Raji (cell line): ENCODE measurements around the gene RUVBL1.

Source experiments
- POLR2A ChIP-seq: IDR thresholded peaks from 2 replicates; pipeline ENCODE4 v1.6.1; 2011; ENCODE audit warnings: low read depth, low read length, control low read depth; ENCODE audit not compliant: insufficient read depth

RUVBL1 gene

DNA sequence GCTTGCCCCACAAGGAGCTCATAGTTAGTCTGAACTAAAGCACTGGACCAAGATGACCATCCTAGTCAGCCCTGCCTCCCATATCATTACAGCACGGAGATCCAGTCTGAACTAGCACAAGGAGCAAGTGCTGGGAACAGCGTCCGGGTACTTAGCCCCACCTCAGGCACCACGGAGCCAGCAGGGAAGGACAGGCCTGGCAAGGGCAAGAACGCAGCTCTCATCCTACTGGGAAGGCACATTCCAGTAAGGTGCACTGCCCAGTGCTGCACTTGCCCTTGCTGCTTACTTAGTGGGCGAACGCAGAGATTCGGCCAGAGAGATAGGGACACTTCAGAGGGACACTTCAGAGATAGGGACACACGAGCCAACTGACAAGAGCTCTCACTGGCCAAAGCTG lies 43.8 kb downstream of the RUVBL1 start:
- TF ChIP-seq POLR2A = no peak

DNA sequence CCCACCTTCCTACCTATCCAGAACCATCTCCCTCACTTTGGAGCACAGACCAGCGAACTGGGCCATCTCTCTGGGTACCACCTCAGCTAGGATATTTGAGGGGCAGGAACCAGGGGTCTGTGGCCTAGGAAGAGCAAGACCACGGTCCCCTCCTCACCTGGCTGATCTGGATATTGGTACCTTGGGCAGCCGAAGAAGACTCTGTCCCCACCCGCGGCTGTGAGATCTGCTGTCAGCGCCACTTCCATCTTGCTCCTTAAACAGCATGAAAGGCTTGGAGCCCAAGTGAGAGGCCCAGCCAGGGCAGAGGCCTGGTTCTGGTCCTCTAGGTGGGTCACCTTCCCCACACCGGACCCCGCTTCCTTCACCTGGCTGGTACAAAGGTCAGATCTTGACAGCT lies 44.7 kb downstream of the RUVBL1 start:
- no peak for TF ChIP-seq POLR2A

DNA sequence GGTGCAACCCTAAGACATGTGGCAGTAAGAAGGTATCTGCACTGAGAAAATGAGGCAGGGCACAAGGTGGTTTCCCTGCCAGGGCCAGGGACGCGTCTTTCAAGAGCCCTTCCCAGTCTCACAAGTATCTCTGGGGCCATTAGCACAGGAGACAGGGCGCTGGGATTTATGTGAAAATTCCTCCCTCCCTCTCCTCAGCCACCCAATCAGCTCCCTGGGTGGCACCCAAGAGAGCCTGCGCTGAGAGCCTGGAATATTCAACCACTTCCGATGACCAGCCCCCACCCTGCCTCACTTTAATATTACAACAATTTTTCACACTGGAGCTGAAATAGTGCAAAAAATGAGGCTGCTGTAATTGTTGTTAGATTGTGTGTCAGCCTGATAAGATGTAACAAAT lies 45.3 kb downstream of the RUVBL1 start:
- TF ChIP-seq POLR2A = no peak

DNA sequence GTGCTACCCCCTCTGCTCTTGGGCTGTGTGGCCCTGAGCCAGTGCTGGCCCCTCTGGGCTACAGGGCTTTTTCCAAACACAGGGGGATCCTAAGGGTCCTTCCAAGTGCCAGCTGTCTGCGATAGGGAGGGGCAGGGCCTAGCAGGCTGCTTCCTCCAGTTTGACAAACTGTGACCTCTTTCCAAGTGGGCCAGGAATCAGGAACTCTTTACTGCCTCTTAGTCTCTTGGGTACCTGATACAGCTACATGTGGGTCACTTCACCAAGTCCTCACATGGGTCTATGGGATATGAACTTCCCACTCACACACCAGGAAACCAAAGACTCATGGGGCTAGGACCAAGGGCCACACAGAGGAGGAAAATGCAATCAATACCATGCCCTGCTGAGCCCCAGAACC lies 45.9 kb downstream of the RUVBL1 start:
- no peak for TF ChIP-seq POLR2A

DNA sequence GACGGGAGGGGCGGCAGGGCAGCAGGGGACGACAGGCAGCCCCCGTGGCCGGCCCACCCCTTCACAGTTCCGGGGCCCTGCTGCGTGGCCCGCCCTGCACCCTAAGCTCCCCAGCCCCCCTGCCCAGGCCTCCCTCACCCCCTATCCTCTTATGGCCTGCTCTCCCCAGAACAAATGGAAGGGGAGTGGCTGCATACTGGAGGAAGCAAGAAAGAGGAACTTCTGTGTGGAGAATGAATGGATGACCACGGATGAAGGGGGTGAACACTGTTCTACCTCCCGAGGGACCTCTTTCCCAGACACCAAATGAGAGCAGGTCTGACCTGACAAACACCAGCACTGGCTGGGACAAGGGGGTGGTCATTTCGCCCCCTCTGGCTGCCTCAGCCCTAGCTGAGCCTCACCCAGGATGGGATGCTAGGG lies 46.4 kb downstream of the RUVBL1 start:
- no peak for TF ChIP-seq POLR2A

DNA sequence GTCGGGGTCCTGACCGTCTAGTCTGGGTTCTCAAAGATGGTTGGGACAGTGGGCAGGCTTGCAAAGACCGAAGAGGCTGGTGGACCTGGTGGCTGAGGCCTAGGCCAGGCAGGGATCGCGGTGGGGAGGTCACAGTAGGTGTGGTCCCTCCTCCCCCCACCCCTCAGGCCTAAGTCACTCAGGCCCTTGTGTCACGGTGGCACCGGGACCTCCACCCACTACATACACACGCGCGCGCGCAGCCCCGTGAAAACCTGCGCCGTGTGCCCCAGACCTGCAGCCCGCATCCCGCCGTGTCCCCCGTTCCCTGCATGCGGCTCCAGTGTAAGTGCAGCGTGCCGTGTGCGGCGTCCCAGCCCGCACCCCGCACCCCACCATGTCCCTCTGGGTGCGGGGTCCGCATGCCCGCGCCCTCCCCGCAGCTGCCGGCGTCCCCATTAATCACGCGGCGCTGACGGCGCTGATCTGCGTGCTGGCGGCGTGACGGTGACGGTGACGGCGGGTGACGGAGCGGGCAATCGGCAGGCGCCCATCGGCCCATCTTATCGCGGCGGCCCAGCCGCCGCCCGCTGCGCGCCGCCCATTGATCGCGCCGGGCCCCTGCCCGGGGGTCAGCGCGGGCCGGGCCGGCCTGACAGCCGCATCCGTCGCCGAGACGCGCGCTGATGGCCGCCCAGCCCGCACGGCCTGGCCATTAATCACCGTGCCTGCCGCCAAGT lies 47.0 kb downstream of the RUVBL1 start:
- no peak for TF ChIP-seq POLR2A

DNA sequence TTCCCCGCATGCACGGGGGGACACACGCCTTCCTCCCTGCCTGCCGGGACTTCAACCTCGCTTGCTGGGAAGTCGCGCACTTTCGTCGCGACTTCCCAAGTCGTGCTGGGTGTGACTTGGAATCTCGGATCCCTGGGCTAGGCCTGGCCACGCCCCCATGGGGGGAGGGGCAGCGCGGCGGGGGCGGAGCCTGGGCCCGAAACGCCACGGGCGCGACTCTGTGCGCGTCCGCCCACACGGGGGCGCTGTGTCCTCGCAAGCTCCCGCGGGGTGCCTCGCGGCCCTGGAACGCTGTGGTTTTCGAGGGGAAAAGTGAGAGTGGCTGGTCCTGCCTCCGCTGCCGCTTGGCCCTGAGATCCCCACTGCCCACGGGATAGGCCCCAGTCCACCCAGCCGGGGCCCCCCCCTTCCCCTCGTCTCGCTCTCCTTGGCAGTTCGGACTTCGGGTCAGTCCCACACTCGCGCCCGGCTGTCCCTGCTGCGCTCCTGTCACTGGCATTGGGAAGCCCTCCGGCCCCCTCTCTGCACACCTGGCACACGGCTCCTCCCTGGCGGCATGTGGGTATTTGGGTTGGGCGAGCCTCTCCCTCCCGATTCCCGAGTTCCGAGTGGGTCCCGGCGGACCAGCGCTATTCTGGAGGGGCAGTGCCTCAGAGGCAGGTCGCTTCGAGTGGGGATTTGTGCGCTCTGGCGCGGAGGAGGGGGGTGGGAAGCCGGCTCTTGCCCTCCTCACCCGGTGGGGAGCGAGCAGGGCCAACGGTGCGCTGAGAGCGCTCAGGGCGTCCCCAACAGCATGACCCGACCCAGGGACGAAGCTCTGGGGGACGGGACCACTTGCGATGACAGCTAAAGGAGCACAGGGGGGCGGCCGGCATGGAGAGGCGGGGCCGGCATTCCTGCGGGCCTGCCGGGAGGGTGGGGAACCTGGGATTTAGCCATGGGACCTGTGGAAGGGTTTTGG lies 47.8 kb downstream of the RUVBL1 start:
- no peak for TF ChIP-seq POLR2A

DNA sequence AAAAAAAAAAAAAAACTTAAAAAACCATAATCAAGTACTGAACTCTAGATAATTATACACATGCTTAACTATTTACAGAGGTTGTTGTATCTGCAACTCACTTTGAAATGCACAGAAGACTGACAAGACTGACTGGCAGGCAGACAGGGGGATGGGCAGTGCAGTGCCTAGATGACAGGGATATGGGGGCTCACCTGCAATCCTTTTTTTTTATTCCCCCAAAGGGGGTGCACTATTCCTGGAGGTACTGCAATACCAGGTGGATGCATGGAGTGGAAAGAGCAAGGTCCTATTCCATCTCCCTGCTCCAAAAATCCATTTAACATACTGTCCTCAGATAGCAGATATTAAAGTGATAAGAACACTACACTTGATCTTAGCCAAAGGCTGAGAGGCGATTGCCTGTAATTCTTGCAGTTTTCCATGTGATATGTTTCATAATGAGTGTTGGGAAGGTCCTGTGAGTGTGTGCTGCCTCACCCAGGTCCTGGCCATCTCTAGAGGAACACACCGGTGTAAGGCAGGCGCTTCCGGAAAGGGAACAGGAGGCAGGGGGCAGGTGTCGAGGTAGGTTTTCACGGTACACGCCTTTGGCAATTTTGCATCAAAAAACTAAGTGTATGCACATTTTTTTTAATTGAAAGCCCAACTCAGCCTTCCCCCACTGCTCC lies 48.6 kb downstream of the RUVBL1 start:
- TF ChIP-seq POLR2A = no peak

DNA sequence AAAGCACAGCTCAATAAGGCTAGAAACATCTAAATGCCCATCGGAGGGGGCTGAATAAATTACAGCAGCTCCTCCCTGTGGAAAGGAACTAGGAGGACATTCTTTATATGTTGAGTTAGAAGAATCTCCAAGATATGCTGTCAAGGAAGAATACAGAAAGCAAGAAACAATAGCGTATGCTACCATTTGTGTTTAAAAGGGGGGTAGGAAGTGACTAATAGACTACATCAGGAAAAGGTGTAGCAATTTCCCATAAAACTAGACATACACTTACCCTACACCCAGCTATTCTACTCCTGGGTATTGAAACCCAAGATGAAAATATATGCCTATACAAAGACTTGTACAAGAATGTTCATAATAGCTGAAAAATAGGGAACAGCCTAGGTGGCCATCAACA lies 49.8 kb downstream of the RUVBL1 start:
- no peak for TF ChIP-seq POLR2A

DNA sequence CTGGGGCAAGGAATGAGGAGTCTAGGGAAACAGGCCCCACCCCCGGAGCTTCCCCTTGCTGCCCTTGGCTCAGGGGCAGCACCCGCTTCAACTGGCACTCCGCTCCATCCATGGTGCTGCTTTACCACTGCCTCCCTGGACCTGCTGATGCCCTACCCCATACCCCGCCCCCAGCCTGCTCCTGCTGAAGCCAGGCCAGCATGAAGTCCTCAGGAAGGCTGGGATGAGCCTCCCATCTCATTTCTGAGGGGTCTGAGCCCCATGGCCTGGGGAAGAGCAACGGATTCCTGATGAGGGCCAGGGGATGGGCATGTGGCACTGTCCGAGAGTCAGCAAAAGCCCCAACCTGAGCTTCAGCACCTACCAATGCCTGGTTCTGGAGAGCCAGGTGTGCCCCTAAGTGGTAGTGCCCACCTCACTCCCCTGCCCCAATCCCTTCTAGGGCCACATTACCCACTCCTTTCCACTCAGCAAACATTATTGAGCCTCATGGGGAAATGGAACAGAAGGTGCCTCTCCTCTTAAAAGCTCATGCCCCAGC lies 50.4 kb downstream of the RUVBL1 start:
- no peak for TF ChIP-seq POLR2A

DNA sequence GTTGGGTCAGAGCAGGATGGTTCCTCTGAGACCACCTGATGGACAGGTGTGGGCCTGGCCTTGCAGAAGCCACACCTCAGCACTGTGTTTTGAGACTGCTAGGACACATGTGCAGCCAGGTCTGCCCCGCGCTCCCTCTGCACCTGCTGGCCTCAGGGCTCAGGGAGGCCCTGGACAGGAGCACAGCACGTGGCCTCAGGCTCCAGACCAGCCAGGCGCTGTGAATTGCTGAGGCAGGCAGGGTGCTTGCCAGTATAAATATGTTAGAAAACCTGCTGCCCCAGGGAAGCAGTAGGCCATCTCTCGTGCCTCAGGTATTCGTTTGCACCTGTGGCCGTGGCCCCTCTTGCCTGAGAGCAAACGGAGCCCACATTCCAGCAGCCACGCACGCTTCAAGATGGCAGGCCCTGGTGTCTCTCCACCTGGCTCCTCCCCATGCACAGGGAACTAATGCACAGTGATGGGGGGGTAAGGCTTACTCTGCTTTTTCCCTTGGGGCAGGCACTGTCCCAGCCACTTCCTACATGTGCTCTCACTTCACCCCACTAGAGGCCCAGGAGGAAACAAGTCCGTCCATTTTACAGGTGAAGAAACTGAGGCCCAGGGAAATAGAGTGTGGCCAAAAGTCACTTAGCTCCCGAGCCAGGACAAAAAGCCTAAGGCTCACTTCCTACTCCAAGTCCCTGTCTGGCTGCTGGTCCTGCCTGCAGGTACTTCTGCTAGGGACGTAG lies 51.0 kb downstream of the RUVBL1 start:
- TF ChIP-seq POLR2A = no peak

DNA sequence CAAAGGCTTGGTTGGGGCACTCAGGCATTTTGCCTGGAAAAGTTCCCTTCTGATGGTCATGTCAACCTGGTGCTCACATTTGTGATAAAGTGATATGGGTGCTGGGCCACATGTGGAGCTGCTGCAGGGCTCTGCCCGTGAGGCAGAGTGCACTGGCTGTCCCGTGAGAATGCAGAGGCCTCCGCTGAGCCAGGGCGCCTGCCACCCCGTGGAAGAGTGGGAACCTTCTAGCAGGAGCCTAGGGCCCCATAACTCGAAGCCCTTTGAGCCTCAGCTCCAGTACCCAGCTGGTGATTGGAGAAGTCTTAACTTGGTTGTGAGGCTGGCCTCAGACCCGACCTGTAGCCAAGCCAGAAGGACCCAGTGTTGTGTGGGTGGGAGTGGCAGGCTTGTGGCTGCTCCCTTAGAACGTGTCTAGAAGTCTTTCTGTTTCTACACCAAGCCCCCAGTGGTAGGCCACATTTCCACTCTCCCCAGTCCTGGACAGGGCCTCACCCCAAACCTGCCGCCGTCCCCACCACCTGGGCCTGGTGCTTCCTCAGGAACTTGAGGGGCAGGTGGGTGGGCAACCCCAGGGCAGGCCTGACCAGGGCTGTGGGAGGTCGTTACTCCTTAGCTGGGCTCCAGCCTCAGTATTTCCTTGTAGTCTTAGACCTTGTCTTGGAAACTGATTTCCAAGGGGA lies 51.7 kb downstream of the RUVBL1 start:
- no peak for TF ChIP-seq POLR2A

DNA sequence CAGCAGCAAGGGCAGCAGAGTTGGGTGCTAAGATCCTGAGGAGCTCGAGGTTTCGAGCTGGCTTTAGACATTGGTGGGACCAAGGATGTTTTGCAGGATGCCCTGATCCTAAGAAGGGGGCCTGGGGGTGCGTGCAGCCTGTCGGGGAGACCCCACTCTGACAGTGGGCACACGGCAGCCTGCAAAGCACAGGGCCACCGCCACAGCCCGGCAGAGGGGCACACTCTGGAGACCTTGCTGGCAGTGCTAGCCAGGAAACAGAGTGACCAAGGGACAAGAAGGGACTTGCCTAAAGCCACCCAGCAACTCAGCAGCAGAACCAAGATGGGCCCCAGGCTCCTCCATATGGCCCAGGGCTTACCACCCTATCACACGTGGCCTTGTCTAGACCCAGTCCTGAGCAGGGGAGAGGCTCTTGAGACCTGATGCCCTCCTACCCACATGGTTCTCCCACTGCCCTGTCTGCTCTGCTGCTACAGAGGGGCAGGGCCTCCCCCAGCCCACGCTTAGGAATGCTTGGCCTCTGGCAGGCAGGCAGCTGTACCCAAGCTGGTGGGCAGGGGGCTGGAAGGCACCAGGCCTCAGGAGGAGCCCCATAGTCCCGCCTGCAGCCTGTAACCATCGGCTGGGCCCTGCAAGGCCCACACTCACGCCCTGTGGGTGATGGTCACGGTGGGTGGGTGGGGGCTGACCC lies 52.6 kb downstream of the RUVBL1 start:
- no peak for TF ChIP-seq POLR2A

DNA sequence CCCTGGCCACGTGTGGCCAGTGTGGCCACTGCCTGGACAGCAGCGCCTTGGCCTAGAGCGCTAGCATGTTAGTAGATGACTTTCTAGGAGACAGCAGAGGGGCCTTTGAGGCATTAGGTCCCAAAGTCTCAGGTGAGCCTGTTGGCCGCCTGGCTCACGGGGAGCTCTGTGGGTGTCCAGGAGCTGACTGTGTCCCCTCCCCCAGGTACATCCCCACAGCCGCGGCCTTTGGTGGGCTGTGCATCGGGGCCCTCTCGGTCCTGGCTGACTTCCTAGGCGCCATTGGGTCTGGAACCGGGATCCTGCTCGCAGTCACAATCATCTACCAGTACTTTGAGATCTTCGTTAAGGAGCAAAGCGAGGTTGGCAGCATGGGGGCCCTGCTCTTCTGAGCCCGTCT lies 54.3 kb downstream of the RUVBL1 start:
- TF ChIP-seq POLR2A = no peak
